Right lobe of liver (tissue), 6 donors: Measurements from ENCODE around the gene GATB. TPM values are rescaled to one million over a fixed set of nuclear protein-coding genes. Genes with fewer than 3 reads are reported as not detected.

Experiments used
- ATAC-seq, 4 donors: fragments of 200-7000 bp; cut with Tn5 transposase; one replicate each; pipeline ENCODE4 v1.9.1; 2020; ENCODE audit warnings: mild to moderate bottlenecking in 4 of 4, moderate library complexity in 4 of 4
- DNase-seq, 3 donors: peaks; one replicate each; pipeline ENCODE4 v3.0.0-alpha.2; 2020
- H3K27ac ChIP-seq, 3 donors: fragments of 200-600 bp; one replicate each; pipeline ENCODE4 v1.8.0; 2022
- H3K27me3 ChIP-seq, 2 donors: fragments of 200-600 bp; one replicate each; pipeline ENCODE4 v1.8.0; 2022
- H3K36me3 ChIP-seq, 4 donors: fragments of 200-600 bp; sonication (generic) in 1 of 4; one replicate each; pipeline versions ENCODE4 v1.5.1 to v1.8.0; 2017 to 2022; ENCODE audit warnings: control low read depth in 1 of 4
- H3K4me1 ChIP-seq, 4 donors: fragments of 200-600 bp; sonication (generic) in 1 of 4; one replicate each; pipeline versions ENCODE4 v1.5.1 to v1.8.0; 2017 to 2022; ENCODE audit warnings: control low read depth in 1 of 4
- H3K4me3 ChIP-seq, 3 donors: fragments of 200-600 bp; one replicate each; pipeline ENCODE4 v1.8.0; 2022
- H3K9me3 ChIP-seq, 4 donors: fragments of 200-600 bp; sonication (generic) in 1 of 4; one replicate each; pipeline versions ENCODE4 v1.5.1 to v1.8.0; 2017 to 2022; ENCODE audit warnings: control low read depth in 1 of 4
- CTCF ChIP-seq, 4 donors: fragments of 200-600 bp in 3 of 4; fragments of 450-650 bp in 1 of 4; IDR thresholded peaks; one replicate each; pipeline versions ENCODE4 v1.5.1 to v1.8.0; 2016 to 2022; ENCODE audit warnings: antibody characterized with exemption in 4 of 4, mild to moderate bottlenecking in 2 of 4
- POLR2A ChIP-seq: fragments of 450-650 bp; IDR thresholded peaks from one replicate; pipeline ENCODE4 v1.6.1; 2017; ENCODE audit warnings: antibody characterized with exemption, mild to moderate bottlenecking
- WGBS: methylation state at CpG from one replicate; pipeline ENCODE4 v1.1.6; 2018; ENCODE audit warnings: low coverage, low lambda C conversion rate; ENCODE audit not compliant: insufficient coverage; ENCODE audit errors: missing lambda C conversion rate; 5-methylcytosine and 5-hydroxymethylcytosine counted together
- intact Hi-C, 2 donors: fragments of 100-400 bp; cut with DNase I; formaldehyde crosslinking; loops; one replicate each; pipeline versions ENCODE4 v1.11.2 to v1.14.1; 2022
- total RNA-seq, 6 experiments: library from RNA; depleted of rRNA in 2 of 6; stranded (reverse); fragments of >200 nt in 2 of 6; fragmentation: NEBNext Ultra II Directional in 3 of 6; extraction: Animal tissue kit (Norgen Biotek cat#: 25700) in 3 of 6; gene quantifications; one replicate each; pipeline versions ENCODE4 v1.1.0 to v1.2.4, GENCODE V29; 2016 to 2023
- donor health status: DM: no; HTN: yes; CAD: no.
- donor health status: DM: no; HTN: no; CAD: no.
- donor health status: DM: no; HTN: no; CAD: no.
- donor health status: DM: no; HTN: yes; CAD: no.
- donor health status: DM: no; HTN: yes; CAD: no.

The GATB gene
- total RNA-seq, 6 experiments from 2014 or later, result 16.5 to 38.7 (median 17.5) TPM

- ATAC-seq (no peak), DNase-seq (no peak)
- 100% methylated on average over 2 of the region's 2 CpGs for WGBS
- no peak overlapping the region for H3K27ac ChIP-seq
- H3K27me3 ChIP-seq, result no peaks in the 10 kb centered on the region
- H3K4me3 ChIP-seq, result no peak overlapping the region
- no peaks in the 10 kb centered on the region for H3K36me3 ChIP-seq
- H3K9me3 ChIP-seq, result no peaks in the 10 kb centered on the region
- no peaks in the 10 kb centered on the region for H3K4me1 ChIP-seq
- intact Hi-C loops, result no loop called here
- TF ChIP-seq CTCF (IDR thresholded peaks at IDR 0.05), result no peak
- TF ChIP-seq POLR2A, result no peak
Observed at GRCh38 chr4:151721916-151722315, 38.9 kb downstream of the GATB start.

GRCh38 chr4:151721466-151721865, 39.3 kb downstream of the GATB start:
- H3K36me3 ChIP-seq, result no peaks in the 10 kb centered on the region
- ATAC-seq, result no peak
- DNase-seq, result no peak
- TF ChIP-seq CTCF (IDR thresholded peaks at IDR 0.05) (no peak), POLR2A (no peak)
- H3K27ac ChIP-seq, result no peak overlapping the region
- H3K4me1 ChIP-seq, result no peaks in the 10 kb centered on the region
- H3K4me3 ChIP-seq, result no peak overlapping the region
- intact Hi-C loops, result no loop called here
- 86% methylated on average over 4 of the region's 7 CpGs for WGBS
- H3K27me3 ChIP-seq, result no peaks in the 10 kb centered on the region
- H3K9me3 ChIP-seq, result no peaks in the 10 kb centered on the region

- no peak overlapping the region for H3K4me3 ChIP-seq
- peaks cover 0 to 5% (median 0%) of the 10 kb centered on the region in 4 donors for H3K36me3 ChIP-seq
- no peaks in the 10 kb centered on the region for H3K27me3 ChIP-seq
- H3K9me3 ChIP-seq, result no peaks in the 10 kb centered on the region
- intact Hi-C loops, result no loop called here
- no peak for TF ChIP-seq CTCF (IDR thresholded peaks at IDR 0.05)
- no peak for ATAC-seq
- no peaks in the 10 kb centered on the region for H3K4me1 ChIP-seq
- WGBS, result 87% methylated on average over 5 of the region's 8 CpGs
- H3K27ac ChIP-seq, result no peak overlapping the region
- DNase-seq, result no peak
Observed at GRCh38 chr4:151719956-151720334, 40.9 kb downstream of the GATB start.

- Histone ChIP-seq H3K36me3 (peaks cover 0 to 7% (median 0%) of the 10 kb centered on the region in 4 donors), H3K27ac (no peak overlapping the region), H3K27me3 (no peaks in the 10 kb centered on the region), H3K4me1 (no peaks in the 10 kb centered on the region), H3K9me3 (no peaks in the 10 kb centered on the region), H3K4me3 (no peak overlapping the region)
- 93% methylated on average over 12 of the region's 19 CpGs for WGBS
- intact Hi-C loops, result no loop called here
- DNase-seq (no peak), ATAC-seq (no peak)
- TF ChIP-seq CTCF (IDR thresholded peaks at IDR 0.05) (no peak), POLR2A (no peak)
Observed at GRCh38 chr4:151718984-151719955, 41.5 kb downstream of the GATB start.
